HepG2 (cell line): Measurements from ENCODE around the gene GSG1. TPM values are rescaled to one million over a fixed set of nuclear protein-coding genes. Genes with fewer than 3 reads are reported as not detected.

Experiments used
- ATAC-seq: fragments of 200-7000 bp; cut with Tn5 transposase; 3 replicates; pipeline ENCODE4 v1.9.1; 2020; ENCODE audit warnings: mild to moderate bottlenecking, moderate library complexity
- BruUV-seq: library from RNA; stranded (reverse); fragments of 400-500 nt; replicated peaks from 2 replicates; lab custom pipeline; 2021; lab: Mats Ljungman, UMichigan
- CTCF ChIA-PET: fragments of 300-600 bp; formaldehyde crosslinking; extraction: SDS; loops from one replicate; lab custom pipeline; 2021; ENCODE audit warnings: low total read pairs, inconsistent platforms, low intra/inter-chr PET ratio; lab: Yijun Ruan, JAX
- POLR2A ChIA-PET: fragments of 350-600 bp; sonication (Branson Sonifier 250); formaldehyde crosslinking; loops from one replicate; lab custom pipeline; 2020; ENCODE audit warnings: antibody characterized with exemption, inconsistent platforms; lab: Yijun Ruan, JAX
- DNase-seq: peaks from one replicate; pipeline ENCODE4 v3.0.0-alpha.2; 2015; ENCODE audit warnings: low spot score
- FAIRE-seq: peaks from 3 replicates; lab custom pipeline; 2011; peaks lifted over from hg19 to GRCh38; lab: Jason Lieb, UNC
- H2AFZ ChIP-seq: one replicate; pipeline ENCODE4 v1.6.1; 2011; ENCODE audit warnings: low read length, inconsistent platforms
- H3K27ac ChIP-seq: fragments of 300-600 bp; 3 replicates; pipeline ENCODE4 v1.8.0; 2011; ENCODE audit warnings: mixed run types, mild to moderate bottlenecking, mixed read lengths, low read length, inconsistent platforms; ENCODE audit not compliant: insufficient read depth; ENCODE audit errors: extremely low read length
- H3K27me3 ChIP-seq, 2 experiments: fragments of 200-600 bp in 1 of 2; 2 replicates in 1 of 2; 3 replicates in 1 of 2; pipeline versions ENCODE4 v1.6.0 to v1.8.0; 2011; ENCODE audit warnings: low read length in 2 of 2, mild to moderate bottlenecking in 2 of 2, moderate library complexity in 2 of 2, inconsistent platforms in 1 of 2; ENCODE audit not compliant: insufficient read depth in 2 of 2, control insufficient read depth in 1 of 2
- H3K36me3 ChIP-seq, 2 experiments: fragments of 200-600 bp in 1 of 2; replicated peaks in 1 of 2; 2 replicates in 1 of 2; 3 replicates in 1 of 2; pipeline versions ENCODE4 v1.5.1 to v1.8.0; 2011; ENCODE audit warnings: low read length in 2 of 2, inconsistent platforms in 1 of 2; ENCODE audit not compliant: insufficient read depth in 2 of 2, control insufficient read depth in 1 of 2
- H3K4me1 ChIP-seq: 2 replicates; pipeline ENCODE4 v1.5.1; 2012; ENCODE audit warnings: low read length, inconsistent platforms; ENCODE audit not compliant: insufficient read depth
- H3K4me2 ChIP-seq: 2 replicates; pipeline ENCODE4 v1.6.0; 2011; ENCODE audit warnings: low read depth, low read length, inconsistent platforms
- H3K4me3 ChIP-seq, 3 experiments: fragments of 200-600 bp in 1 of 3; sonication (generic), shearing (Covaris generic) in 1 of 3; replicated peaks in 1 of 3; 2 replicates each; pipeline ENCODE4 v1.5.1; 2011 to 2016; ENCODE audit warnings: low read length in 3 of 3, inconsistent platforms in 2 of 3, low read depth in 2 of 3, mild to moderate bottlenecking in 2 of 3, control low read depth in 1 of 3, mixed read lengths in 1 of 3; ENCODE audit not compliant: insufficient read depth in 1 of 3
- H3K79me2 ChIP-seq: one replicate; pipeline ENCODE4 v1.6.1; 2011; ENCODE audit warnings: low read length, inconsistent platforms; ENCODE audit not compliant: insufficient read depth
- H3K9ac ChIP-seq: 2 replicates; pipeline ENCODE4 v1.6.0; 2011; ENCODE audit warnings: mild to moderate bottlenecking, low read depth, low read length, inconsistent platforms; ENCODE audit not compliant: insufficient read depth
- H3K9me3 ChIP-seq: 2 replicates; pipeline ENCODE4 v1.5.1; 2012; ENCODE audit warnings: mild to moderate bottlenecking, low read length
- H4K20me1 ChIP-seq: 2 replicates; pipeline ENCODE4 v1.6.0; 2011; ENCODE audit warnings: inconsistent platforms, mild to moderate bottlenecking, low read length, moderate library complexity; ENCODE audit not compliant: insufficient read depth
- ATRX ChIP-seq: sonication (generic); formaldehyde crosslinking; IDR thresholded peaks from 2 replicates; pipeline ENCODE4 v1.4.0; 2020; ENCODE audit warnings: missing genetic modification reagents, borderline replicate concordance
- BCL6 ChIP-seq: IDR thresholded peaks from 2 replicates; pipeline ENCODE4 v1.6.1; 2016; ENCODE audit warnings: missing genetic modification reagents, missing compliant biosample characterization
- HNRNPH1 ChIP-seq: fragments of 200-400 bp; formaldehyde crosslinking; optimal IDR thresholded peaks from 2 replicates; pipeline ENCODE3; 2017; ENCODE audit warnings: mild to moderate bottlenecking, low read depth, low read length
- KLF9 ChIP-seq: IDR thresholded peaks from 2 replicates; pipeline ENCODE4 v1.6.1; 2016; ENCODE audit warnings: low read depth
- MEIS1 ChIP-seq: sonication (generic); formaldehyde crosslinking; IDR thresholded peaks from 2 replicates; pipeline ENCODE4 v1.9.0; 2021; ENCODE audit warnings: mild to moderate bottlenecking, missing genetic modification reagents, moderate library complexity, borderline replicate concordance
- RELA ChIP-seq: sonication (generic); formaldehyde crosslinking; IDR thresholded peaks from 2 replicates; pipeline ENCODE4 v1.4.0; 2020; ENCODE audit warnings: missing genetic modification reagents
- SALL1 ChIP-seq: sonication (generic); formaldehyde crosslinking; IDR thresholded peaks from 2 replicates; pipeline ENCODE4 v1.8.0; 2022; ENCODE audit warnings: mild to moderate bottlenecking, missing genetic modification reagents
- ZBTB21 ChIP-seq: sonication (generic); formaldehyde crosslinking; IDR thresholded peaks from 2 replicates; pipeline ENCODE4 v1.4.0; 2020; ENCODE audit warnings: missing genetic modification reagents
- ZKSCAN8 ChIP-seq: IDR thresholded peaks from 2 replicates; pipeline ENCODE4 v1.6.1; 2016; ENCODE audit warnings: borderline replicate concordance, missing genetic modification reagents, missing compliant biosample characterization
- ZNF138 ChIP-seq: sonication (generic); formaldehyde crosslinking; IDR thresholded peaks from 2 replicates; pipeline ENCODE4 v1.5.0; 2020; ENCODE audit warnings: mild to moderate bottlenecking, low read depth, missing genetic modification reagents
- ZNF274 ChIP-seq: sonication (generic); formaldehyde crosslinking; IDR thresholded peaks from 2 replicates; pipeline ENCODE4 v1.5.1; 2020; ENCODE audit warnings: mild to moderate bottlenecking, missing genetic modification reagents
- ZNF276 ChIP-seq: sonication (generic); formaldehyde crosslinking; IDR thresholded peaks from 2 replicates; pipeline ENCODE4 v1.4.0; 2020; ENCODE audit warnings: mild to moderate bottlenecking, low read depth, missing genetic modification reagents
- ZNF446 ChIP-seq: sonication (generic); formaldehyde crosslinking; IDR thresholded peaks from 2 replicates; pipeline ENCODE4 v1.5.0; 2020; ENCODE audit warnings: mild to moderate bottlenecking, missing genetic modification reagents
- ZNF543 ChIP-seq: sonication (generic); formaldehyde crosslinking; IDR thresholded peaks from 2 replicates; pipeline ENCODE4 v1.4.0; 2020; ENCODE audit warnings: mild to moderate bottlenecking, missing genetic modification reagents
- ZNF629 ChIP-seq: sonication (generic); formaldehyde crosslinking; conservative IDR thresholded peaks from 2 replicates; pipeline ENCODE4 v1.5.0; 2020; ENCODE audit warnings: missing genetic modification reagents
- ZNF670 ChIP-seq: sonication (generic); formaldehyde crosslinking; IDR thresholded peaks from 2 replicates; pipeline ENCODE4 v1.8.0; 2022; ENCODE audit warnings: mild to moderate bottlenecking, missing genetic modification reagents, borderline replicate concordance
- ZNF703 ChIP-seq: sonication (generic); formaldehyde crosslinking; IDR thresholded peaks from 2 replicates; pipeline ENCODE4 v1.5.1; 2020; ENCODE audit warnings: missing genetic modification reagents, mild to moderate bottlenecking, moderate library complexity, borderline replicate concordance
- WGBS: methylation state at CpG from one replicate; pipeline ENCODE4 v1.1.6; 2017; ENCODE audit warnings: low lambda C conversion rate; 5-methylcytosine and 5-hydroxymethylcytosine counted together
- in situ Hi-C: cut with HindIII; loops from 2 replicates; pipeline ENCODE4 v1.10.0; 2017; ENCODE audit warnings: low pct_unique_long_range_greater_than_20kb; ENCODE audit not compliant: extremely low pct_ligation_motif_present
- intact Hi-C: fragments of 100-400 bp; cut with micrococcal nuclease; formaldehyde crosslinking; loops from one replicate; pipeline ENCODE4 v1.10.0; 2022; ENCODE audit not compliant: unreplicated experiment
- polyA plus RNA-seq, 8 experiments: library from polyadenylated mRNA; depleted of rRNA in 3 of 8; stranded (reverse) in 7 of 8; unstranded in 1 of 8; fragments of >200 nt; fragmentation: Illumina TruSeq in 4 of 8; extraction: Trizol in 4 of 8; gene quantifications; 2 replicates each; pipeline versions ENCODE4 v1.2.1 to v1.2.3, GENCODE V29; 2011 to 2016; ENCODE audit warnings: low read depth in 4 of 8, missing spikeins in 1 of 8, mixed read lengths in 1 of 8; ENCODE audit not compliant: insufficient read depth in 1 of 8
- total RNA-seq, 5 experiments: library from RNA; depleted of rRNA; stranded (reverse); fragments of >200 nt; fragmentation: Illumina TruSeq; extraction: Trizol; gene quantifications; 2 replicates each; pipeline ENCODE4 v1.2.3, GENCODE V29; 2016; ENCODE audit warnings: low read depth in 1 of 5
- TF ChIP-seq, protein P1 (sequence below): IDR thresholded peaks from 2 replicates; pipeline ENCODE4 v1.6.1; 2016
- TF ChIP-seq, protein P2 (sequence below): IDR thresholded peaks from 2 replicates; pipeline ENCODE4 v1.6.1; 2012; ENCODE audit warnings: inconsistent platforms
- TF ChIP-seq, protein P3 (sequence below): sonication (generic); formaldehyde crosslinking; IDR thresholded peaks from 2 replicates; pipeline ENCODE4 v1.5.0; 2020; ENCODE audit warnings: mild to moderate bottlenecking, missing genetic modification reagents

The GSG1 gene
- total and polyA plus RNA-seq, 2 of the 13 experiments (the other 11 are each of a cell fraction or from before 2014, with no cell fraction given), result not detected

DNA sequence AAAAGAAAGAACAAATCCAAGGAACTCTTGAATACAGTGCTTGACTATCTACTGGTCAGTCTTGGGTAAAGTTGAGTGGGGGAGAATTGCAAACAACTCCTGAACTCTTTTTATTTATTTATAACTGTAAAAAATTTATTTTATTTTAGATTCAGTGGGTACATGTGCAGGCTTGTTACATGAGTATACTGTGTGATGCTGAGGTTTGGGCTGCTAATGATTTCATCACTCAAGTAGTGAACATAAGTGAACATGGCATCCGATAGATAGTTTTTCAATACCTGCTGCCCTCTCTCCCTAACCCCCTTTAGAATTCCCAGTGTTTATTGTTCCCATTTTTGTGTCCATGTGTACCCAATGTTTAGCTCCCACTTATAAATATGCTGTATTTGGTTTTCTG, 3.2 kb upstream of the GSG1 start:
- H3K79me2 ChIP-seq, result no peaks in the 10 kb centered on the region
- in situ Hi-C loops (no loop called here), intact Hi-C loops (loop anchor here (10.0 kb wide), 1 partner anchor 182 kb away; no protein-coding TSS in a partner anchor)
- 71% methylated on average over 1 of the region's 1 CpG for WGBS
- H2AFZ ChIP-seq, result no peak overlapping the region
- BruUV-seq, result no TSS peak
- DNase-seq (no peak), ATAC-seq (no peak), FAIRE-seq (no peak)
- H3K9me3 ChIP-seq, result no peaks in the 10 kb centered on the region; the same call in 1 of the 2 replicates
- ChIA-PET CTCF (no interaction called here), POLR2A (no interaction called here)
- H3K4me3 ChIP-seq, result no peak overlapping the region
- H3K27me3 ChIP-seq, result peaks cover 0 to 21% of the 10 kb centered on the region in 2 experiments; a peak in 4 of 5 replicates
- H3K27ac ChIP-seq, result no peak overlapping the region
- no peak overlapping the region for H3K4me2 ChIP-seq
- no peak overlapping the region for H3K9ac ChIP-seq
- TF ChIP-seq KLF9 (CRISPR knock-in tag) (no peak), ZNF629 (CRISPR knock-in tag) (no peak), MEIS1 (CRISPR knock-in tag) (no peak), ATRX (CRISPR knock-in tag) (no peak), ZBTB21 (CRISPR knock-in tag) (no peak), ZKSCAN8 (CRISPR knock-in tag) (no peak), ZNF703 (CRISPR knock-in tag) (no peak), SALL1 (no peak), RELA (CRISPR knock-in tag) (no peak), ZNF276 (CRISPR knock-in tag) (no peak), ZNF543 (CRISPR knock-in tag) (no peak), ZNF670 (CRISPR knock-in tag) (no peak), BCL6 (CRISPR knock-in tag) (no peak), ZNF274 (CRISPR knock-in tag) (no peak), ZNF138 (CRISPR knock-in tag) (no peak), HNRNPH1 (no peak), ZNF446 (CRISPR knock-in tag) (no peak)
- TF ChIP-seq, protein P1, sequence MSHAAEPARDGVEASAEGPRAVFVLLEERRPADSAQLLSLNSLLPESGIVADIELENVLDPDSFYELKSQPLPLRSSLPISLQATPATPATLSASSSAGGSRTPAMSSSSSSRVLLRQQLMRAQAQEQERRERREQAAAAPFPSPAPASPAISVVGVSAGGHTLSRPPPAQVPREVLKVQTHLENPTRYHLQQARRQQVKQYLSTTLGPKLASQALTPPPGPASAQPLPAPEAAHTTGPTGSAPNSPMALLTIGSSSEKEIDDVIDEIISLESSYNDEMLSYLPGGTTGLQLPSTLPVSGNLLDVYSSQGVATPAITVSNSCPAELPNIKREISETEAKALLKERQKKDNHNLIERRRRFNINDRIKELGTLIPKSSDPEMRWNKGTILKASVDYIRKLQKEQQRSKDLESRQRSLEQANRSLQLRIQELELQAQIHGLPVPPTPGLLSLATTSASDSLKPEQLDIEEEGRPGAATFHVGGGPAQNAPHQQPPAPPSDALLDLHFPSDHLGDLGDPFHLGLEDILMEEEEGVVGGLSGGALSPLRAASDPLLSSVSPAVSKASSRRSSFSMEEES (CRISPR knock-in tag), result no peak
- TF ChIP-seq, protein P2, sequence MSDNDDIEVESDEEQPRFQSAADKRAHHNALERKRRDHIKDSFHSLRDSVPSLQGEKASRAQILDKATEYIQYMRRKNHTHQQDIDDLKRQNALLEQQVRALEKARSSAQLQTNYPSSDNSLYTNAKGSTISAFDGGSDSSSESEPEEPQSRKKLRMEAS, result no peak
- TF ChIP-seq, protein P3, sequence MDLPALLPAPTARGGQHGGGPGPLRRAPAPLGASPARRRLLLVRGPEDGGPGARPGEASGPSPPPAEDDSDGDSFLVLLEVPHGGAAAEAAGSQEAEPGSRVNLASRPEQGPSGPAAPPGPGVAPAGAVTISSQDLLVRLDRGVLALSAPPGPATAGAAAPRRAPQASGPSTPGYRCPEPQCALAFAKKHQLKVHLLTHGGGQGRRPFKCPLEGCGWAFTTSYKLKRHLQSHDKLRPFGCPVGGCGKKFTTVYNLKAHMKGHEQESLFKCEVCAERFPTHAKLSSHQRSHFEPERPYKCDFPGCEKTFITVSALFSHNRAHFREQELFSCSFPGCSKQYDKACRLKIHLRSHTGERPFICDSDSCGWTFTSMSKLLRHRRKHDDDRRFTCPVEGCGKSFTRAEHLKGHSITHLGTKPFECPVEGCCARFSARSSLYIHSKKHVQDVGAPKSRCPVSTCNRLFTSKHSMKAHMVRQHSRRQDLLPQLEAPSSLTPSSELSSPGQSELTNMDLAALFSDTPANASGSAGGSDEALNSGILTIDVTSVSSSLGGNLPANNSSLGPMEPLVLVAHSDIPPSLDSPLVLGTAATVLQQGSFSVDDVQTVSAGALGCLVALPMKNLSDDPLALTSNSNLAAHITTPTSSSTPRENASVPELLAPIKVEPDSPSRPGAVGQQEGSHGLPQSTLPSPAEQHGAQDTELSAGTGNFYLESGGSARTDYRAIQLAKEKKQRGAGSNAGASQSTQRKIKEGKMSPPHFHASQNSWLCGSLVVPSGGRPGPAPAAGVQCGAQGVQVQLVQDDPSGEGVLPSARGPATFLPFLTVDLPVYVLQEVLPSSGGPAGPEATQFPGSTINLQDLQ, result no peak
- H4K20me1 ChIP-seq, result no peaks in the 10 kb centered on the region
- H3K36me3 ChIP-seq, result no peaks in the 10 kb centered on the region
- H3K4me1 ChIP-seq, result peaks cover 10% of the 10 kb centered on the region
